ENCODE results near the gene KLLN.
"Not testable (repeated sequence)": the region's sequence is repeated elsewhere in the genome, so short reads cannot be mapped to it uniquely, and the experiment has no call there.

The KLLN gene

GRCh38 chr10:87861566-87861952, 1.8 kb downstream of the KLLN start:
- H4K8ac ChIP-seq (ENCODE audit: low read depth, low read length): no peak overlapping the region
- H4K5ac ChIP-seq (ENCODE audit: low read length): no peak overlapping the region
- no peak overlapping the region for H3K18ac ChIP-seq (ENCODE audit: low read length)
- no peak overlapping the region for H2AK5ac ChIP-seq (ENCODE audit: low read length)
- H3K4me2 ChIP-seq (ENCODE audit: low read length): peak overlapping the region; percentile 97
- H3K4me1 ChIP-seq (ENCODE audit: control insufficient read depth, low read depth, low read length): no peaks in the 10 kb centered on the region
- H2BK5ac ChIP-seq (ENCODE audit: low read length): no peak overlapping the region
- DNase-seq: peak; percentile 84
- H3K56ac ChIP-seq (ENCODE audit: low read length): peak overlapping the region; percentile 93
- WGBS (ENCODE audit: extremely low coverage, insufficient coverage, low lambda C conversion rate): no CpG with 5 or more reads among the region's 16 CpGs
- no peak overlapping the region for H2BK15ac ChIP-seq (replicated peaks; ENCODE audit: low read depth)
- no peaks in the 10 kb centered on the region for H3K27me3 ChIP-seq (ENCODE audit: insufficient read depth, low read length, poor library complexity)
- no peak overlapping the region for H2BK120ac ChIP-seq (ENCODE audit: low read depth, low read length)
- peaks cover 22% of the 10 kb centered on the region for H3K79me2 ChIP-seq (ENCODE audit: control insufficient read depth, insufficient read depth, low read length)
- no peak overlapping the region for H3K4ac ChIP-seq (ENCODE audit: low read depth, low read length)
- H3K23ac ChIP-seq (ENCODE audit: low read length): no peak overlapping the region
- H3K36me3 ChIP-seq (ENCODE audit: control insufficient read depth, insufficient read depth, low read length): no peaks in the 10 kb centered on the region
- peak overlapping the region; percentile 85 for H3K9ac ChIP-seq (ENCODE audit: low read length)
- peak overlapping the region; percentile 21 for H3K27ac ChIP-seq (ENCODE audit: low read depth, low read length)
- H3K79me1 ChIP-seq (ENCODE audit: low read length): no peaks in the 10 kb centered on the region
- H3K4me3 ChIP-seq (ENCODE audit: low read length): peak overlapping the region; percentile 63

GRCh38 chr10:87860816-87861403, 2.4 kb downstream of the KLLN start:
- no peak overlapping the region for H3K27ac ChIP-seq (ENCODE audit: low read depth, low read length)
- WGBS (ENCODE audit: extremely low coverage, insufficient coverage, low lambda C conversion rate): no CpG with 5 or more reads among the region's 4 CpGs
- H3K4ac ChIP-seq (ENCODE audit: low read depth, low read length): no peak overlapping the region

GRCh38 chr10:87860156-87860795, 3.1 kb downstream of the KLLN start:
- H3K4me3 ChIP-seq (ENCODE audit: low read length): no peak overlapping the region
- H2AK5ac ChIP-seq (ENCODE audit: low read length): no peak overlapping the region
- no peak overlapping the region for H2BK15ac ChIP-seq (replicated peaks; ENCODE audit: low read depth)
- no peak overlapping the region for H3K18ac ChIP-seq (ENCODE audit: low read length)
- H3K4ac ChIP-seq (ENCODE audit: low read depth, low read length): no peak overlapping the region
- no peak overlapping the region for H3K23ac ChIP-seq (ENCODE audit: low read length)
- no peak overlapping the region for H3K56ac ChIP-seq (ENCODE audit: low read length)
- H3K27ac ChIP-seq (ENCODE audit: low read depth, low read length): no peak overlapping the region
- no peak overlapping the region for H2BK5ac ChIP-seq (ENCODE audit: low read length)
- no peak overlapping the region for H4K8ac ChIP-seq (ENCODE audit: low read depth, low read length)
- peaks cover 10% of the 10 kb centered on the region for H3K79me2 ChIP-seq (ENCODE audit: control insufficient read depth, insufficient read depth, low read length)
- no peaks in the 10 kb centered on the region for H3K36me3 ChIP-seq (ENCODE audit: control insufficient read depth, insufficient read depth, low read length)
- DNase-seq: peak; percentile 86
- H3K4me2 ChIP-seq (ENCODE audit: low read length): no peak overlapping the region
- H3K4me1 ChIP-seq (ENCODE audit: control insufficient read depth, low read depth, low read length): no peaks in the 10 kb centered on the region
- H3K79me1 ChIP-seq (ENCODE audit: low read length): no peaks in the 10 kb centered on the region
- no peak overlapping the region for H4K5ac ChIP-seq (ENCODE audit: low read length)
- H2BK120ac ChIP-seq (ENCODE audit: low read depth, low read length): no peak overlapping the region
- no CpG with 5 or more reads among the region's 3 CpGs for WGBS (ENCODE audit: extremely low coverage, insufficient coverage, low lambda C conversion rate)
- no peaks in the 10 kb centered on the region for H3K27me3 ChIP-seq (ENCODE audit: insufficient read depth, low read length, poor library complexity)
- no peak overlapping the region for H3K9ac ChIP-seq (ENCODE audit: low read length)

More at GRCh38 chr10:87860816-87861403, 2.4 kb downstream of the KLLN start:
- H2BK120ac ChIP-seq (ENCODE audit: low read depth, low read length): no peak overlapping the region
- no peak overlapping the region for H3K9ac ChIP-seq (ENCODE audit: low read length)
- no peaks in the 10 kb centered on the region for H3K36me3 ChIP-seq (ENCODE audit: control insufficient read depth, insufficient read depth, low read length)
- no peak overlapping the region for H3K18ac ChIP-seq (ENCODE audit: low read length)
- H3K79me2 ChIP-seq (ENCODE audit: control insufficient read depth, insufficient read depth, low read length): peaks cover 17% of the 10 kb centered on the region
- H4K8ac ChIP-seq (ENCODE audit: low read depth, low read length): no peak overlapping the region
- no peak overlapping the region for H4K5ac ChIP-seq (ENCODE audit: low read length)
- H3K79me1 ChIP-seq (ENCODE audit: low read length): no peaks in the 10 kb centered on the region
- no peaks in the 10 kb centered on the region for H3K27me3 ChIP-seq (ENCODE audit: insufficient read depth, low read length, poor library complexity)
- no peak overlapping the region for H2BK5ac ChIP-seq (ENCODE audit: low read length)
- no peak overlapping the region for H3K4me2 ChIP-seq (ENCODE audit: low read length)
- H3K23ac ChIP-seq (ENCODE audit: low read length): no peak overlapping the region
- DNase-seq: no peak
- no peaks in the 10 kb centered on the region for H3K4me1 ChIP-seq (ENCODE audit: control insufficient read depth, low read depth, low read length)
- H3K4me3 ChIP-seq (ENCODE audit: low read length): no peak overlapping the region
- H2AK5ac ChIP-seq (ENCODE audit: low read length): no peak overlapping the region
- no peak overlapping the region for H2BK15ac ChIP-seq (replicated peaks; ENCODE audit: low read depth)
- H3K56ac ChIP-seq (ENCODE audit: low read length): no peak overlapping the region

GRCh38 chr10:87855665-87856064, 7.7 kb downstream of the KLLN start:
- not testable (repeated sequence) for H3K79me2 ChIP-seq (ENCODE audit: control insufficient read depth, insufficient read depth, low read length); H3K18ac ChIP-seq (ENCODE audit: low read length); H2AK5ac ChIP-seq (ENCODE audit: low read length); H2BK5ac ChIP-seq (ENCODE audit: low read length); H3K56ac ChIP-seq (ENCODE audit: low read length); H3K23ac ChIP-seq (ENCODE audit: low read length); DNase-seq; H3K27me3 ChIP-seq (ENCODE audit: insufficient read depth, low read length, poor library complexity); H2BK120ac ChIP-seq (ENCODE audit: low read depth, low read length); H3K9ac ChIP-seq (ENCODE audit: low read length); H3K36me3 ChIP-seq (ENCODE audit: control insufficient read depth, insufficient read depth, low read length); H3K4me1 ChIP-seq (ENCODE audit: control insufficient read depth, low read depth, low read length); H2BK15ac ChIP-seq (replicated peaks; ENCODE audit: low read depth); H3K4ac ChIP-seq (ENCODE audit: low read depth, low read length); H4K5ac ChIP-seq (ENCODE audit: low read length); H3K27ac ChIP-seq (ENCODE audit: low read depth, low read length); H3K4me2 ChIP-seq (ENCODE audit: low read length); H3K79me1 ChIP-seq (ENCODE audit: low read length); H4K8ac ChIP-seq (ENCODE audit: low read depth, low read length); H3K4me3 ChIP-seq (ENCODE audit: low read length)
- no CpG with 5 or more reads among the region's 4 CpGs for WGBS (ENCODE audit: extremely low coverage, insufficient coverage, low lambda C conversion rate)

- not testable (repeated sequence) for H3K56ac ChIP-seq (ENCODE audit: low read length); H3K79me1 ChIP-seq (ENCODE audit: low read length); H3K4me2 ChIP-seq (ENCODE audit: low read length); H3K18ac ChIP-seq (ENCODE audit: low read length); H3K4ac ChIP-seq (ENCODE audit: low read depth, low read length); H2BK5ac ChIP-seq (ENCODE audit: low read length); H2BK15ac ChIP-seq (replicated peaks; ENCODE audit: low read depth); H3K36me3 ChIP-seq (ENCODE audit: control insufficient read depth, insufficient read depth, low read length); H3K27ac ChIP-seq (ENCODE audit: low read depth, low read length); H4K5ac ChIP-seq (ENCODE audit: low read length); H3K4me3 ChIP-seq (ENCODE audit: low read length); H3K79me2 ChIP-seq (ENCODE audit: control insufficient read depth, insufficient read depth, low read length); H4K8ac ChIP-seq (ENCODE audit: low read depth, low read length); H3K23ac ChIP-seq (ENCODE audit: low read length); DNase-seq; H3K9ac ChIP-seq (ENCODE audit: low read length); H2AK5ac ChIP-seq (ENCODE audit: low read length); H3K27me3 ChIP-seq (ENCODE audit: insufficient read depth, low read length, poor library complexity); H2BK120ac ChIP-seq (ENCODE audit: low read depth, low read length); H3K4me1 ChIP-seq (ENCODE audit: control insufficient read depth, low read depth, low read length)
- no CpG with 5 or more reads among the region's 5 CpGs for WGBS (ENCODE audit: extremely low coverage, insufficient coverage, low lambda C conversion rate)
Measured at GRCh38 chr10:87855247-87855646, 8.1 kb downstream of the KLLN start.

- Histone ChIP-seq H2BK5ac (ENCODE audit: low read length) (no peak overlapping the region), H2BK120ac (ENCODE audit: low read depth, low read length) (no peak overlapping the region), H3K9ac (ENCODE audit: low read length) (no peak overlapping the region), H3K79me1 (ENCODE audit: low read length) (no peaks in the 10 kb centered on the region), H3K27ac (ENCODE audit: low read depth, low read length) (no peak overlapping the region), H3K56ac (ENCODE audit: low read length) (no peak overlapping the region), H2BK15ac (replicated peaks; ENCODE audit: low read depth) (no peak overlapping the region), H2AK5ac (ENCODE audit: low read length) (no peak overlapping the region), H3K18ac (ENCODE audit: low read length) (no peak overlapping the region), H3K23ac (ENCODE audit: low read length) (no peak overlapping the region), H3K4me3 (ENCODE audit: low read length) (no peak overlapping the region), H4K5ac (ENCODE audit: low read length) (no peak overlapping the region), H3K79me2 (ENCODE audit: control insufficient read depth, insufficient read depth, low read length) (no peaks in the 10 kb centered on the region), H3K36me3 (ENCODE audit: control insufficient read depth, insufficient read depth, low read length) (no peaks in the 10 kb centered on the region), H3K4me2 (ENCODE audit: low read length) (no peak overlapping the region), H3K27me3 (ENCODE audit: insufficient read depth, low read length, poor library complexity) (no peaks in the 10 kb centered on the region), H3K4me1 (ENCODE audit: control insufficient read depth, low read depth, low read length) (no peaks in the 10 kb centered on the region), H4K8ac (ENCODE audit: low read depth, low read length) (no peak overlapping the region), H3K4ac (ENCODE audit: low read depth, low read length) (no peak overlapping the region)
- no CpG with 5 or more reads among the region's 1 CpG for WGBS (ENCODE audit: extremely low coverage, insufficient coverage, low lambda C conversion rate)
- no peak for DNase-seq
Measured at GRCh38 chr10:87852089-87852488, 11.2 kb downstream of the KLLN start.
